Measurements from ENCODE around the gene TFAM.

Gene TFAM

GRCh38 chr10:58440484-58440883, 55.3 kb downstream of the TFAM start:
- Histone ChIP-seq H3K27me3 (ENCODE audit: control insufficient read depth in 1 of 2, insufficient read depth in 1 of 2, low read length in 2 of 2) (no peaks in the 10 kb centered on the region), H4K91ac (ENCODE audit: low read length) (no peak overlapping the region), H3K4me2 (ENCODE audit: low read length, poor library complexity, severe bottlenecking) (no peak overlapping the region), H2BK12ac (ENCODE audit: low read length in 2 of 2) (no peak overlapping the region), H3K23ac (ENCODE audit: low read length in 2 of 2) (no peak overlapping the region), H3K4ac (ENCODE audit: low read depth in 1 of 2, low read length in 2 of 2) (no peak overlapping the region), H3K14ac (ENCODE audit: low read length in 2 of 2) (no peak overlapping the region), H3K9me3 (ENCODE audit: control insufficient read depth, low read length) (peaks cover 7% of the 10 kb centered on the region), H2AFZ (ENCODE audit: low read depth, low read length) (no peak overlapping the region), H3K79me1 (replicated peaks; ENCODE audit: low read length, poor library complexity, severe bottlenecking) (peaks cover 2% of the 10 kb centered on the region), H2BK120ac (ENCODE audit: low read depth, low read length) (no peak overlapping the region), H4K8ac (ENCODE audit: low read length) (no peak overlapping the region), H3K4me1 (ENCODE audit: control insufficient read depth, insufficient read depth, low read depth, low read length) (peaks cover 2% of the 10 kb centered on the region), H2BK15ac (ENCODE audit: low read depth, poor library complexity, severe bottlenecking) (no peak overlapping the region), H3K36me3 (ENCODE audit: control insufficient read depth in 1 of 2, insufficient read depth in 2 of 2, low read depth in 1 of 2, low read length in 2 of 2) (no peaks in the 10 kb centered on the region), H2AK5ac (ENCODE audit: low read length, severe bottlenecking) (peak overlapping the region; percentile 44), H3K18ac (ENCODE audit: low read depth in 1 of 2, low read length in 2 of 2) (no peak overlapping the region), H3K4me3 (ENCODE audit: insufficient read depth in 1 of 2, low read depth in 1 of 2, low read length in 2 of 2) (no peak overlapping the region), H3K9ac (ENCODE audit: low read length) (no peak overlapping the region), H3K27ac (ENCODE audit: low read length, poor library complexity, severe bottlenecking) (no peak overlapping the region), H2BK5ac (ENCODE audit: low read depth, low read length, poor library complexity, severe bottlenecking) (no peak overlapping the region)
- no peak for DNase-seq
- WGBS: no CpG with 5 or more reads among the region's 1 CpG

GRCh38 chr10:58444321-58444720, 59.1 kb downstream of the TFAM start:
- H2AK5ac ChIP-seq (ENCODE audit: low read length, severe bottlenecking): no peak overlapping the region
- H3K18ac ChIP-seq (ENCODE audit: low read depth in 1 of 2, low read length in 2 of 2): no peak overlapping the region
- no peak overlapping the region for H4K91ac ChIP-seq (ENCODE audit: low read length)
- H3K4me3 ChIP-seq (ENCODE audit: insufficient read depth in 1 of 2, low read depth in 1 of 2, low read length in 2 of 2): no peak overlapping the region
- H3K9me3 ChIP-seq (ENCODE audit: control insufficient read depth, low read length): peaks cover 7% of the 10 kb centered on the region
- H3K4ac ChIP-seq (ENCODE audit: low read depth in 1 of 2, low read length in 2 of 2): no peak overlapping the region
- no peak overlapping the region for H3K4me2 ChIP-seq (ENCODE audit: low read length, poor library complexity, severe bottlenecking)
- H2BK120ac ChIP-seq (ENCODE audit: low read depth, low read length): no peak overlapping the region
- H3K4me1 ChIP-seq (ENCODE audit: control insufficient read depth, insufficient read depth, low read depth, low read length): no peaks in the 10 kb centered on the region
- H3K23ac ChIP-seq (ENCODE audit: low read length in 2 of 2): no peak overlapping the region
- no peak overlapping the region for H2BK5ac ChIP-seq (ENCODE audit: low read depth, low read length, poor library complexity, severe bottlenecking)
- WGBS: no CpG with 5 or more reads among the region's 3 CpGs
- no peak overlapping the region for H3K27ac ChIP-seq (ENCODE audit: low read length, poor library complexity, severe bottlenecking)
- no peak overlapping the region for H2AFZ ChIP-seq (ENCODE audit: low read depth, low read length)
- H2BK15ac ChIP-seq (ENCODE audit: low read depth, poor library complexity, severe bottlenecking): no peak overlapping the region
- H3K9ac ChIP-seq (ENCODE audit: low read length): no peak overlapping the region
- DNase-seq: no peak
- no peaks in the 10 kb centered on the region for H3K27me3 ChIP-seq (ENCODE audit: control insufficient read depth in 1 of 2, insufficient read depth in 1 of 2, low read length in 2 of 2)
- H2BK12ac ChIP-seq (ENCODE audit: low read length in 2 of 2): no peak overlapping the region
- no peak overlapping the region for H4K8ac ChIP-seq (ENCODE audit: low read length)
- H3K14ac ChIP-seq (ENCODE audit: low read length in 2 of 2): no peak overlapping the region
- no peaks in the 10 kb centered on the region for H3K36me3 ChIP-seq (ENCODE audit: control insufficient read depth in 1 of 2, insufficient read depth in 2 of 2, low read depth in 1 of 2, low read length in 2 of 2)
- H3K79me1 ChIP-seq (replicated peaks; ENCODE audit: low read length, poor library complexity, severe bottlenecking): peaks cover 2% of the 10 kb centered on the region

- H3K36me3 ChIP-seq (ENCODE audit: control insufficient read depth in 1 of 2, insufficient read depth in 2 of 2, low read depth in 1 of 2, low read length in 2 of 2): no peaks in the 10 kb centered on the region
- H3K9ac ChIP-seq (ENCODE audit: low read length): peak overlapping the region; percentile 24
- H2AK5ac ChIP-seq (ENCODE audit: low read length, severe bottlenecking): peak overlapping the region; percentile 51
- no peak overlapping the region for H3K4me3 ChIP-seq (ENCODE audit: insufficient read depth in 1 of 2, low read depth in 1 of 2, low read length in 2 of 2)
- H4K91ac ChIP-seq (ENCODE audit: low read length): no peak overlapping the region
- no peak overlapping the region for H3K23ac ChIP-seq (ENCODE audit: low read length in 2 of 2)
- H3K14ac ChIP-seq (ENCODE audit: low read length in 2 of 2): no peak overlapping the region
- H4K8ac ChIP-seq (ENCODE audit: low read length): no peak overlapping the region
- H3K18ac ChIP-seq (ENCODE audit: low read depth in 1 of 2, low read length in 2 of 2): no peak overlapping the region
- peaks cover 7% of the 10 kb centered on the region for H3K9me3 ChIP-seq (ENCODE audit: control insufficient read depth, low read length)
- no peak overlapping the region for H3K27ac ChIP-seq (ENCODE audit: low read length, poor library complexity, severe bottlenecking)
- H3K4me1 ChIP-seq (ENCODE audit: control insufficient read depth, insufficient read depth, low read depth, low read length): no peaks in the 10 kb centered on the region
- no peak overlapping the region for H3K4me2 ChIP-seq (ENCODE audit: low read length, poor library complexity, severe bottlenecking)
- H2BK120ac ChIP-seq (ENCODE audit: low read depth, low read length): no peak overlapping the region
- H2BK15ac ChIP-seq (ENCODE audit: low read depth, poor library complexity, severe bottlenecking): no peak overlapping the region
- no peaks in the 10 kb centered on the region for H3K27me3 ChIP-seq (ENCODE audit: control insufficient read depth in 1 of 2, insufficient read depth in 1 of 2, low read length in 2 of 2)
- peaks cover 1% of the 10 kb centered on the region for H3K79me1 ChIP-seq (replicated peaks; ENCODE audit: low read length, poor library complexity, severe bottlenecking)
- H3K4ac ChIP-seq (ENCODE audit: low read depth in 1 of 2, low read length in 2 of 2): no peak overlapping the region
- H2BK12ac ChIP-seq (ENCODE audit: low read length in 2 of 2): no peak overlapping the region
- H2BK5ac ChIP-seq (ENCODE audit: low read depth, low read length, poor library complexity, severe bottlenecking): no peak overlapping the region
- DNase-seq: no peak
- 75% methylated on average over 4 of the region's 6 CpGs for WGBS
- H2AFZ ChIP-seq (ENCODE audit: low read depth, low read length): no peak overlapping the region
Measured at GRCh38 chr10:58444876-58445275, 59.7 kb downstream of the TFAM start.

- Histone ChIP-seq H3K23ac (ENCODE audit: low read length in 2 of 2) (no peak overlapping the region), H3K27ac (ENCODE audit: low read length, poor library complexity, severe bottlenecking) (no peak overlapping the region), H3K9ac (ENCODE audit: low read length) (no peak overlapping the region), H2BK5ac (ENCODE audit: low read depth, low read length, poor library complexity, severe bottlenecking) (no peak overlapping the region), H3K18ac (ENCODE audit: low read depth in 1 of 2, low read length in 2 of 2) (no peak overlapping the region), H2AK5ac (ENCODE audit: low read length, severe bottlenecking) (no peak overlapping the region), H3K79me1 (replicated peaks; ENCODE audit: low read length, poor library complexity, severe bottlenecking) (no peaks in the 10 kb centered on the region), H2AFZ (ENCODE audit: low read depth, low read length) (no peak overlapping the region), H2BK12ac (ENCODE audit: low read length in 2 of 2) (no peak overlapping the region), H3K4ac (ENCODE audit: low read depth in 1 of 2, low read length in 2 of 2) (no peak overlapping the region), H4K91ac (ENCODE audit: low read length) (no peak overlapping the region), H3K4me1 (ENCODE audit: control insufficient read depth, insufficient read depth, low read depth, low read length) (peaks cover 2% of the 10 kb centered on the region), H2BK120ac (ENCODE audit: low read depth, low read length) (no peak overlapping the region), H3K4me3 (ENCODE audit: insufficient read depth in 1 of 2, low read depth in 1 of 2, low read length in 2 of 2) (no peak overlapping the region), H4K8ac (ENCODE audit: low read length) (no peak overlapping the region), H3K36me3 (ENCODE audit: control insufficient read depth in 1 of 2, insufficient read depth in 2 of 2, low read depth in 1 of 2, low read length in 2 of 2) (no peaks in the 10 kb centered on the region), H3K27me3 (ENCODE audit: control insufficient read depth in 1 of 2, insufficient read depth in 1 of 2, low read length in 2 of 2) (no peaks in the 10 kb centered on the region), H3K4me2 (ENCODE audit: low read length, poor library complexity, severe bottlenecking) (no peak overlapping the region), H3K9me3 (ENCODE audit: control insufficient read depth, low read length) (no peaks in the 10 kb centered on the region), H2BK15ac (ENCODE audit: low read depth, poor library complexity, severe bottlenecking) (no peak overlapping the region), H3K14ac (ENCODE audit: low read length in 2 of 2) (no peak overlapping the region)
- WGBS: 95% methylated on average over 31 of the region's 31 CpGs
- no peak for DNase-seq
Measured at GRCh38 chr10:58448121-58448935, 63.1 kb downstream of the TFAM start.
